HEK293 (cell line): ENCODE results near the gene NFIB.

Experiments
- GFI1B ChIP-seq: fragments of 450-650 bp; formaldehyde crosslinking; IDR thresholded peaks from 2 replicates; pipeline ENCODE4 v1.5.1; 2016; ENCODE audit warnings: missing biosample characterization, missing genetic modification characterization
- GLIS1 ChIP-seq: fragments of 450-650 bp; formaldehyde crosslinking; IDR thresholded peaks from 2 replicates; pipeline ENCODE4 v1.5.1; 2016; ENCODE audit warnings: missing biosample characterization, missing genetic modification characterization
- KLF1 ChIP-seq: fragments of 450-650 bp; formaldehyde crosslinking; IDR thresholded peaks from 2 replicates; pipeline ENCODE4 v1.5.1; 2016; ENCODE audit warnings: missing biosample characterization, missing genetic modification characterization
- OSR2 ChIP-seq: fragments of 450-650 bp; formaldehyde crosslinking; IDR thresholded peaks from 2 replicates; pipeline ENCODE4 v1.5.1; 2016; ENCODE audit warnings: missing biosample characterization, missing genetic modification characterization
- OVOL3 ChIP-seq: fragments of 450-650 bp; formaldehyde crosslinking; IDR thresholded peaks from 2 replicates; pipeline ENCODE4 v1.5.1; 2016; ENCODE audit warnings: missing biosample characterization, missing genetic modification characterization
- PRDM1 ChIP-seq: fragments of 450-650 bp; formaldehyde crosslinking; IDR thresholded peaks from 2 replicates; pipeline ENCODE4; 2016; ENCODE audit warnings: missing biosample characterization, missing genetic modification characterization
- PRDM6 ChIP-seq: fragments of 450-650 bp; formaldehyde crosslinking; IDR thresholded peaks from 2 replicates; pipeline ENCODE4 v1.5.1; 2017; ENCODE audit warnings: missing biosample characterization, missing genetic modification characterization
- REPIN1 ChIP-seq: fragments of 450-650 bp; formaldehyde crosslinking; IDR thresholded peaks from 2 replicates; pipeline ENCODE4 v1.5.1; 2017; ENCODE audit warnings: missing biosample characterization, missing genetic modification characterization, low read depth
- WT1 ChIP-seq: fragments of 450-650 bp; formaldehyde crosslinking; IDR thresholded peaks from 2 replicates; pipeline ENCODE4 v1.5.1; 2016; ENCODE audit warnings: missing biosample characterization, missing genetic modification characterization
- ZNF138 ChIP-seq: fragments of 450-650 bp; formaldehyde crosslinking; IDR thresholded peaks from 2 replicates; pipeline ENCODE4 v1.5.1; 2016; ENCODE audit warnings: missing biosample characterization, missing genetic modification characterization, borderline replicate concordance
- ZNF140 ChIP-seq: fragments of 450-650 bp; formaldehyde crosslinking; IDR thresholded peaks from 2 replicates; pipeline ENCODE4 v1.5.1; 2016; ENCODE audit warnings: missing biosample characterization, missing genetic modification characterization
- ZNF202 ChIP-seq: fragments of 450-650 bp; formaldehyde crosslinking; IDR thresholded peaks from 2 replicates; pipeline ENCODE4 v1.5.1; 2016; ENCODE audit warnings: missing biosample characterization, missing genetic modification characterization, borderline replicate concordance
- ZNF239 ChIP-seq: fragments of 450-650 bp; formaldehyde crosslinking; IDR thresholded peaks from 2 replicates; pipeline ENCODE4 v1.5.1; 2016; ENCODE audit warnings: missing biosample characterization, missing genetic modification characterization
- ZNF26 ChIP-seq: fragments of 450-650 bp; formaldehyde crosslinking; IDR thresholded peaks from 2 replicates; pipeline ENCODE4 v1.5.1; 2016; ENCODE audit warnings: missing biosample characterization, missing genetic modification characterization
- ZNF280D ChIP-seq: fragments of 450-650 bp; formaldehyde crosslinking; IDR thresholded peaks from 2 replicates; pipeline ENCODE4 v1.5.1; 2016; ENCODE audit warnings: missing biosample characterization, missing genetic modification characterization
- ZNF324 ChIP-seq: fragments of 450-650 bp; formaldehyde crosslinking; IDR thresholded peaks from 2 replicates; pipeline ENCODE4 v1.5.1; 2016; ENCODE audit warnings: missing biosample characterization, missing genetic modification characterization
- ZNF48 ChIP-seq: fragments of 450-650 bp; formaldehyde crosslinking; IDR thresholded peaks from 2 replicates; pipeline ENCODE4 v1.5.1; 2016; ENCODE audit warnings: missing biosample characterization, missing genetic modification characterization
- ZNF518A ChIP-seq: fragments of 450-650 bp; formaldehyde crosslinking; conservative IDR thresholded peaks from 2 replicates; pipeline ENCODE4 v1.5.1; 2016; ENCODE audit warnings: low read depth, missing biosample characterization, missing genetic modification characterization
- ZNF548 ChIP-seq: fragments of 450-650 bp; formaldehyde crosslinking; IDR thresholded peaks from 2 replicates; pipeline ENCODE4 v1.5.1; 2016; ENCODE audit warnings: missing biosample characterization, missing genetic modification characterization
- ZNF580 ChIP-seq: fragments of 450-650 bp; formaldehyde crosslinking; IDR thresholded peaks from 2 replicates; pipeline ENCODE4 v1.5.1; 2016; ENCODE audit warnings: missing biosample characterization, missing genetic modification characterization
- ZNF610 ChIP-seq: fragments of 450-650 bp; formaldehyde crosslinking; IDR thresholded peaks from 2 replicates; pipeline ENCODE4 v1.5.1; 2016; ENCODE audit warnings: missing biosample characterization, missing genetic modification characterization, borderline replicate concordance
- ZNF639 ChIP-seq: fragments of 450-650 bp; formaldehyde crosslinking; IDR thresholded peaks from 2 replicates; pipeline ENCODE4 v1.5.1; 2016; ENCODE audit warnings: missing biosample characterization, missing genetic modification characterization
- ZNF76 ChIP-seq: fragments of 450-650 bp; formaldehyde crosslinking; IDR thresholded peaks from 2 replicates; pipeline ENCODE4; 2016; ENCODE audit warnings: low read depth, missing biosample characterization, missing genetic modification characterization, borderline replicate concordance
- ZNF768 ChIP-seq: fragments of 450-650 bp; formaldehyde crosslinking; IDR thresholded peaks from 2 replicates; pipeline ENCODE4 v1.5.1; 2018; ENCODE audit warnings: missing biosample characterization, mild to moderate bottlenecking, missing genetic modification characterization
- TF ChIP-seq, protein P1 (sequence below): fragments of 450-650 bp; formaldehyde crosslinking; IDR thresholded peaks from 2 replicates; pipeline ENCODE4 v1.5.1; 2016; ENCODE audit warnings: missing biosample characterization, missing genetic modification characterization

Gene NFIB

GRCh38 chr9:14316602-14317300, 2.8 kb upstream of the NFIB start (continued):
- TF ChIP-seq PRDM6 (tag by site-specific recombination) (peak; percentile 16; the same call in 1 of the 2 replicates), ZNF580 (tag by site-specific recombination) (no peak), ZNF48 (tag by site-specific recombination) (no peak), KLF1 (tag by site-specific recombination) (no peak), ZNF140 (no peak), ZNF610 (tag by site-specific recombination) (no peak), ZNF324 (no peak), ZNF280D (no peak), ZNF768 (tag by site-specific recombination) (no peak), ZNF548 (no peak), WT1 (tag by site-specific recombination) (no peak), GLIS1 (tag by site-specific recombination) (no peak), ZNF518A (no peak), ZNF639 (tag by site-specific recombination) (no peak), ZNF239 (tag by site-specific recombination) (no peak), PRDM1 (tag by site-specific recombination) (peak; percentile 7; the same call in 1 of the 2 replicates), GFI1B (tag by site-specific recombination) (no peak), ZNF138 (tag by site-specific recombination) (no peak), OVOL3 (tag by site-specific recombination) (no peak), OSR2 (peak; percentile 54; the same call in 1 of the 2 replicates), REPIN1 (tag by site-specific recombination) (no peak), ZNF26 (tag by site-specific recombination) (no peak), ZNF202 (tag by site-specific recombination) (no peak), ZNF76 (tag by site-specific recombination) (no peak)
- TF ChIP-seq, protein P1, sequence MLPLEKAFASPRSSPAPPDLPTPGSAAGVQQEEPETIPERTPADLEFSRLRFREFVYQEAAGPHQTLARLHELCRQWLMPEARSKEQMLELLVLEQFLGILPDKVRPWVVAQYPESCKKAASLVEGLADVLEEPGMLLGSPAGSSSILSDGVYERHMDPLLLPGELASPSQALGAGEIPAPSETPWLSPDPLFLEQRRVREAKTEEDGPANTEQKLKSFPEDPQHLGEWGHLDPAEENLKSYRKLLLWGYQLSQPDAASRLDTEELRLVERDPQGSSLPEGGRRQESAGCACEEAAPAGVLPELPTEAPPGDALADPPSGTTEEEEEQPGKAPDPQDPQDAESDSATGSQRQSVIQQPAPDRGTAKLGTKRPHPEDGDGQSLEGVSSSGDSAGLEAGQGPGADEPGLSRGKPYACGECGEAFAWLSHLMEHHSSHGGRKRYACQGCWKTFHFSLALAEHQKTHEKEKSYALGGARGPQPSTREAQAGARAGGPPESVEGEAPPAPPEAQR (tag by site-specific recombination): no peak
